K562 (cell line): ENCODE data around the gene AKT1. TPM values are rescaled to one million over a fixed set of nuclear protein-coding genes. Genes with fewer than 3 reads are reported as not detected.

Experiments used
- ATAC-seq: fragments of 200-7000 bp; cut with Tn5 transposase; 3 replicates; pipeline ENCODE4 v1.9.1; 2020; ENCODE audit warnings: moderate library complexity
- BruUV-seq: library from RNA; stranded (reverse); fragments of 400-500 nt; replicated peaks from 2 replicates; lab custom pipeline; 2021; lab: Mats Ljungman, UMichigan
- CTCF ChIA-PET: fragments of 300-600 bp; formaldehyde crosslinking; extraction: SDS; loops from one replicate; lab custom pipeline; 2021; ENCODE audit warnings: low intra/inter-chr PET ratio; lab: Yijun Ruan, JAX
- POLR2A ChIA-PET: fragments of 300-600, 350-650 bp; sonication (Branson Sonifier 250); formaldehyde crosslinking; extraction: SDS; loops from one replicate; lab custom pipeline; 2021; ENCODE audit warnings: antibody characterized with exemption, inconsistent platforms; lab: Yijun Ruan, JAX
- DNase-seq, 4 experiments: peaks; one replicate each; pipeline versions ENCODE4 v3.0.0 to v3.0.0-alpha.2; 2011 to 2018; ENCODE audit warnings: low spot score in 3 of 4, mixed read lengths in 3 of 4; ENCODE audit errors: extremely low read depth in 1 of 4
- FAIRE-seq: peaks from 2 replicates; lab custom pipeline; 2011; peaks lifted over from hg19 to GRCh38; lab: Jason Lieb, UNC
- H2AFZ ChIP-seq: 2 replicates; pipeline ENCODE4 v1.6.0; 2011; ENCODE audit warnings: low read depth, low read length, control low read depth, inconsistent platforms
- H3K27ac ChIP-seq: fragments of 200-600 bp; 3 replicates; pipeline ENCODE4 v1.8.0; 2011; ENCODE audit warnings: low read depth, mild to moderate bottlenecking, control low read depth, inconsistent platforms, low read length, moderate library complexity, mixed read lengths; ENCODE audit errors: extremely low read depth
- H3K27me3 ChIP-seq, 2 experiments: fragments of 300-600 bp in 1 of 2; 2 replicates in 1 of 2; 3 replicates in 1 of 2; pipeline versions ENCODE4 v1.6.0 to v1.8.0; 2011; ENCODE audit warnings: inconsistent platforms in 2 of 2, low read length in 2 of 2, mild to moderate bottlenecking in 1 of 2, mixed read lengths in 1 of 2, moderate library complexity in 1 of 2; ENCODE audit not compliant: control insufficient read depth in 2 of 2, insufficient read depth in 2 of 2
- H3K36me3 ChIP-seq: fragments of 300-600 bp; 3 replicates; pipeline ENCODE4 v1.8.0; 2011; ENCODE audit warnings: mild to moderate bottlenecking, low read length, inconsistent platforms; ENCODE audit not compliant: control insufficient read depth, insufficient read depth
- H3K4me1 ChIP-seq, 2 experiments: fragments of 200-600 bp in 1 of 2; replicated peaks in 1 of 2; 2 replicates in 1 of 2; 3 replicates in 1 of 2; pipeline versions ENCODE4 v1.5.1 to v1.8.0; 2011; ENCODE audit warnings: inconsistent platforms in 2 of 2, low read length in 2 of 2, mild to moderate bottlenecking in 1 of 2, mixed read lengths in 1 of 2, moderate library complexity in 1 of 2; ENCODE audit not compliant: control insufficient read depth in 2 of 2, insufficient read depth in 2 of 2
- H3K4me2 ChIP-seq: 2 replicates; pipeline ENCODE4 v1.6.1; 2011; ENCODE audit warnings: low read length, control low read depth, inconsistent platforms, mixed read lengths; ENCODE audit not compliant: insufficient read depth
- H3K4me3 ChIP-seq: fragments of 200-600 bp; sonication (generic), shearing (Covaris generic); 2 replicates; pipeline ENCODE4 v1.5.1; 2016; ENCODE audit warnings: control low read depth, inconsistent platforms
- H3K79me2 ChIP-seq: fragments of 200-600 bp; 3 replicates; pipeline ENCODE4 v1.8.0; 2011; ENCODE audit warnings: low read length, inconsistent platforms; ENCODE audit not compliant: control insufficient read depth, insufficient read depth
- H3K9ac ChIP-seq, 2 experiments: 2 replicates each; pipeline versions ENCODE4 v1.6.0 to v1.6.1; 2011; ENCODE audit warnings: low read depth in 2 of 2, low read length in 2 of 2, control low read depth in 1 of 2, inconsistent platforms in 1 of 2, mild to moderate bottlenecking in 1 of 2, mixed read lengths in 1 of 2; ENCODE audit not compliant: insufficient read depth in 1 of 2
- H3K9me1 ChIP-seq: one replicate; pipeline ENCODE4 v1.6.0; 2011; ENCODE audit warnings: inconsistent platforms, mild to moderate bottlenecking, low read length, moderate library complexity; ENCODE audit not compliant: control insufficient read depth, insufficient read depth
- H3K9me3 ChIP-seq: replicated peaks from 2 replicates; pipeline ENCODE4 v1.5.1; 2011; ENCODE audit warnings: low read depth, low read length, inconsistent platforms; ENCODE audit not compliant: control insufficient read depth, insufficient read depth
- H4K20me1 ChIP-seq: replicated peaks from 2 replicates; pipeline ENCODE4 v1.6.1; 2011; ENCODE audit warnings: low read length, inconsistent platforms, mixed read lengths; ENCODE audit not compliant: control insufficient read depth, insufficient read depth
- GATAD2B ChIP-seq: fragments of 450-650 bp; IDR thresholded peaks from 2 replicates; pipeline ENCODE4 v1.6.1; 2017; ENCODE audit warnings: mild to moderate bottlenecking, borderline replicate concordance
- NR2C1 ChIP-seq, 2 experiments: fragments of 450-650 bp; IDR thresholded peaks; 2 replicates each; pipeline ENCODE4 v1.6.1; 2017; ENCODE audit warnings: mild to moderate bottlenecking in 2 of 2, antibody characterized with exemption in 1 of 2, inconsistent platforms in 1 of 2, missing compliant biosample characterization in 1 of 2, missing genetic modification characterization in 1 of 2
- PCBP2 ChIP-seq: fragments of 200-400 bp; formaldehyde crosslinking; IDR thresholded peaks from 2 replicates; pipeline ENCODE4 v1.6.1; 2018; ENCODE audit warnings: low read length, low read depth, mild to moderate bottlenecking, moderate library complexity; ENCODE audit not compliant: poor library complexity, severe bottlenecking
- SMARCE1 ChIP-seq: fragments of 450-650 bp; IDR thresholded peaks from 2 replicates; pipeline ENCODE4 v1.7.1; 2016; ENCODE audit warnings: mild to moderate bottlenecking
- TEAD2 ChIP-seq: fragments of 450-650 bp; IDR thresholded peaks from 2 replicates; pipeline ENCODE4 v1.6.1; 2016; ENCODE audit warnings: missing genetic modification characterization, control low read depth, missing compliant biosample characterization
- TGIF2 ChIP-seq: sonication (generic); formaldehyde crosslinking; IDR thresholded peaks from 2 replicates; pipeline ENCODE4 v1.8.1; 2022; ENCODE audit warnings: mild to moderate bottlenecking, missing genetic modification reagents, moderate library complexity
- ZFP30 ChIP-seq: fragments of 250-450 bp; sonication (Bioruptor Pico); IDR thresholded peaks from 2 replicates; pipeline ENCODE4 v1.8.0; 2022; ENCODE audit warnings: moderate library complexity, mild to moderate bottlenecking, inconsistent platforms, borderline replicate concordance
- ZNF253 ChIP-seq: fragments of 250-450 bp; sonication (Bioruptor Pico); conservative IDR thresholded peaks from 2 replicates; pipeline ENCODE4 v1.6.1; 2021; ENCODE audit warnings: mild to moderate bottlenecking
- ZNF445 ChIP-seq: fragments of 250-450 bp; sonication (Bioruptor Pico); IDR thresholded peaks from 2 replicates; pipeline ENCODE4 v1.4.0; 2020; ENCODE audit warnings: low read depth, mild to moderate bottlenecking, moderate library complexity
- ZNF57 ChIP-seq: fragments of 450-650 bp; formaldehyde crosslinking; IDR thresholded peaks from 2 replicates; pipeline ENCODE4 v1.4.0; 2020; ENCODE audit warnings: mild to moderate bottlenecking, moderate library complexity
- WGBS: fragments of 100-300 bp; shearing (Covaris generic); methylation state at CpG from one replicate; pipeline ENCODE4 v1.1.6; 2016; ENCODE audit warnings: low coverage, mixed read lengths; ENCODE audit not compliant: insufficient coverage; ENCODE audit errors: missing lambda C conversion rate; 5-methylcytosine and 5-hydroxymethylcytosine counted together
- in situ Hi-C: fragments of 300-500 bp; cut with MboI; formaldehyde crosslinking; loops from 4 replicates; pipeline ENCODE4 v1.15.0; 2018; ENCODE audit warnings: inconsistent platforms, mixed read lengths
- intact Hi-C: fragments of 100-400 bp; cut with micrococcal nuclease; formaldehyde crosslinking; loops from 2 replicates; pipeline ENCODE4 v1.14.2; 2022
- polyA plus RNA-seq, 8 experiments: library from polyadenylated mRNA; depleted of rRNA in 4 of 8; stranded (reverse) in 5 of 8; unstranded in 3 of 8; fragments of >200 nt; fragmentation: Nextera tagmentation in 2 of 8; fragmentation: Illumina TruSeq in 1 of 8; extraction: Ambion mirVana in 2 of 8; extraction: Trizol in 1 of 8; gene quantifications; 2 replicates each; pipeline versions ENCODE4 v1.2.1 to v1.2.3, GENCODE V29; 2011 to 2014; ENCODE audit warnings: inconsistent platforms in 1 of 8, missing spikeins in 1 of 8
- total RNA-seq, 7 experiments: library from RNA; depleted of rRNA in 6 of 7; stranded (reverse); fragments of >200 nt in 6 of 7; fragmentation: Illumina TruSeq in 2 of 7; extraction: Trizol in 2 of 7; gene quantifications; 2 replicates each; pipeline versions ENCODE4 v1.2.1 to v1.2.3, GENCODE V29; 2011 to 2021; ENCODE audit warnings: low replicate concordance in 1 of 7
- TF ChIP-seq, protein P1 (sequence below): fragments of 250-450 bp; sonication (Bioruptor Pico); IDR thresholded peaks from 2 replicates; pipeline ENCODE4 v1.8.0; 2021; ENCODE audit warnings: moderate library complexity, mild to moderate bottlenecking, inconsistent platforms
- TF ChIP-seq, protein P2 (sequence below): fragments of 450-650 bp; IDR thresholded peaks from 2 replicates; pipeline ENCODE4 v1.6.1; 2016; ENCODE audit warnings: antibody characterized with exemption

The AKT1 gene
- total and polyA plus RNA-seq, 9 of the 15 experiments (the other 6 are each of a cell fraction or from before 2014, with no cell fraction given), result 0.49 to 132 (median 75.1) TPM

DNA sequence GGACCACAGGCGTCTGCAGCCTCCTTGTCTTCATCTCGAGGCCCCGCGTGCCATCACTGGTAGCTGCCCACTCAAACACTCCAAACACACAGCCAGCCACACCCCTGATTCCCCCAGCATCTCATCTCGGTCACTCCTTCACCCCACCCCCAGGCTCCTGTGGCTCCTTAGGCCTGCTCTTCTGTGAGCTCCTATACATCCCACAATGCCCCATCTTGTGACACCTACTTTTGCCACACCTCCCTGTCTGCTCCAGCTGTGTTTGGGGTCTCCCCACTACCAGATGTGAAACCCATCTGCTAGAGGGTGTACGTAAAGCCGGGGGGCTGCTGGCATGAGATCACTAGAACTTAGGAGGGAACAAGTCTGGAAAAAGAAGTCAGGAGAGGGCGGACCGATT, 4.1 kb downstream of the AKT1 start:
- no peaks in the 10 kb centered on the region for H3K27me3 ChIP-seq
- no peak for FAIRE-seq
- H3K9me3 ChIP-seq, result no peaks in the 10 kb centered on the region
- H3K4me3 ChIP-seq, result no peak overlapping the region
- no peak overlapping the region for H2AFZ ChIP-seq
- POLR2A ChIA-PET, result interaction anchor here (0.7 kb wide), 1 partner anchor 85 kb away, joined by 3 read pairs; no protein-coding TSS in a partner anchor
- no peak overlapping the region for H3K4me2 ChIP-seq
- TF ChIP-seq ZNF57 (CRISPR knock-in tag), result no peak
- TF ChIP-seq, protein P1, sequence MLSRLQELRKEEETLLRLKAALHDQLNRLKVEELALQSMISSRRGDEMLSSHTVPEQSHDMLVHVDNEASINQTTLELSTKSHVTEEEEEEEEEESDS, result no peak
- no peak for TF ChIP-seq ZNF253 (CRISPR knock-in tag)
- TF ChIP-seq PCBP2, result no peak
- no peak for TF ChIP-seq TGIF2 (CRISPR knock-in tag)
- TF ChIP-seq ZNF445 (CRISPR knock-in tag), result no peak
- no peak for TF ChIP-seq GATAD2B
- no peak for TF ChIP-seq TEAD2 (tag)
- TF ChIP-seq NR2C1 (IDR thresholded peaks at IDR 0.05), result no peak
- no peak for TF ChIP-seq NR2C1 (tag; IDR thresholded peaks at IDR 0.05)
- TF ChIP-seq, protein P2, sequence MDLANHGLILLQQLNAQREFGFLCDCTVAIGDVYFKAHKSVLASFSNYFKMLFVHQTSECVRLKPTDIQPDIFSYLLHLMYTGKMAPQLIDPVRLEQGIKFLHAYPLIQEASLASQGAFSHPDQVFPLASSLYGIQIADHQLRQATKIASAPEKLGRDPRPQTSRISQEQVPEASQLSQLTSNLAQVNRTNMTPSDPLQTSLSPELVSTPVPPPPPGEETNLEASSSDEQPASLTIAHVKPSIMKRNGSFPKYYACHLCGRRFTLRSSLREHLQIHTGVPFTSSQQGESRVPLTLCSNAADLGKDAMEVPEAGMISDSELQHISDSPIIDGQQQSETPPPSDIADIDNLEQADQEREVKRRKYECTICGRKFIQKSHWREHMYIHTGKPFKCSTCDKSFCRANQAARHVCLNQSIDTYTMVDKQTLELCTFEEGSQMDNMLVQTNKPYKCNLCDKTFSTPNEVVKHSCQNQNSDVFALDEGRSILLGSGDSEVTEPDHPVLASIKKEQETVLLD, result no peak
- no peak for TF ChIP-seq ZFP30 (CRISPR knock-in tag)
- no peak for TF ChIP-seq SMARCE1
- TF ChIP-seq, all 486 proteins: peak for 0
- no peak overlapping the region; a peak in 1 of 4 replicates for H3K9ac ChIP-seq
- H3K4me1 ChIP-seq, result peaks cover 16 to 80% of the 10 kb centered on the region in 2 experiments
- peaks cover 12% of the 10 kb centered on the region; the same call in 1 of the 2 replicates for H4K20me1 ChIP-seq
- 94% methylated on average over 8 of the region's 9 CpGs for WGBS
- no peak overlapping the region for H3K27ac ChIP-seq
- CTCF ChIA-PET, result no interaction called here
- peaks cover 53% of the 10 kb centered on the region; the same call in 1 of the 3 replicates for H3K36me3 ChIP-seq
- in situ Hi-C loops (no loop called here), intact Hi-C loops (no loop called here)
- no peaks in the 10 kb centered on the region for H3K9me1 ChIP-seq
- peaks cover 54% of the 10 kb centered on the region for H3K79me2 ChIP-seq
- DNase-seq (no peak), ATAC-seq (no peak)
- BruUV-seq, result no TSS peak
